NCI-H1048 (cell line): ENCODE measurements around the gene CYB561.
"Not testable (repeated sequence)": the region's sequence is repeated elsewhere in the genome, so short reads cannot be mapped to it uniquely, and the experiment has no call there.

Experiments used
- DNase-seq: peaks from one replicate; lab custom pipeline; 2025; lab: John Stamatoyannopoulos, UW

Gene CYB561

GRCh38 chr17:63479495-63480184 is 33.5 kb upstream of the CYB561 start:
- no peak for DNase-seq

- DNase-seq, result peak; percentile 20
Measured at GRCh38 chr17:63478814-63479494, 32.8 kb upstream of the CYB561 start.

GRCh38 chr17:63477480-63478440 is 31.7 kb upstream of the CYB561 start:
- DNase-seq, result no peak

GRCh38 chr17:63476854-63477479 is 30.9 kb upstream of the CYB561 start, which contains the start of gene ACE:
Gene ACE, plus strand, starts transcription at chr17:63477061. Its CDS starts 34 bp downstream, at chr17:63477095.
- no peak for DNase-seq

- no peak for DNase-seq
Measured at GRCh38 chr17:63476459-63476853, 30.4 kb upstream of the CYB561 start.

- DNase-seq, result no peak
Measured at GRCh38 chr17:63475491-63476412, 29.6 kb upstream of the CYB561 start.

- DNase-seq, result no peak
Measured at GRCh38 chr17:63474586-63475460, 28.7 kb upstream of the CYB561 start.

- no peak for DNase-seq
Measured at GRCh38 chr17:63474174-63474573, 28.1 kb upstream of the CYB561 start.

- not testable (repeated sequence) for DNase-seq
Measured at GRCh38 chr17:63468099-63468498, 22.0 kb upstream of the CYB561 start.

- DNase-seq, result no peak
Measured at GRCh38 chr17:63464691-63465236, 18.7 kb upstream of the CYB561 start.

GRCh38 chr17:63463771-63464170 is 17.7 kb upstream of the CYB561 start:
- no peak for DNase-seq

GRCh38 chr17:63460018-63460417 is 13.9 kb upstream of the CYB561 start:
- DNase-seq, result no peak

- no peak for DNase-seq
Measured at GRCh38 chr17:63458478-63458877, 12.4 kb upstream of the CYB561 start.

- no peak for DNase-seq
Measured at GRCh38 chr17:63455417-63455816, 9.3 kb upstream of the CYB561 start.

GRCh38 chr17:63454915-63455314 is 8.8 kb upstream of the CYB561 start:
- no peak for DNase-seq

GRCh38 chr17:63454357-63454756 is 8.3 kb upstream of the CYB561 start:
- DNase-seq, result not testable (repeated sequence)

GRCh38 chr17:63452962-63453551 is 7.0 kb upstream of the CYB561 start:
- DNase-seq, result no peak

GRCh38 chr17:63452046-63452961 is 6.2 kb upstream of the CYB561 start:
- DNase-seq, result no peak
